Caco-2 (cell line): ENCODE results near the gene TTC13. TPM values are rescaled to one million over a fixed set of nuclear protein-coding genes. Genes with fewer than 3 reads are reported as not detected.

Experiments
- BruUV-seq: library from RNA; stranded (reverse); fragments of 400-500 nt; replicated peaks from 2 replicates; lab custom pipeline; 2021; lab: Mats Ljungman, UMichigan
- CTCF ChIA-PET: fragments of 300-600 bp; sonication (Branson Sonifier 250); formaldehyde crosslinking; loops from one replicate; lab custom pipeline; 2022; ENCODE audit warnings: antibody characterized with exemption; lab: Charles Lee
- POLR2A ChIA-PET: fragments of 300-600 bp; sonication (Branson Sonifier 250); formaldehyde crosslinking; loops from one replicate; lab custom pipeline; 2022; ENCODE audit warnings: antibody characterized with exemption; lab: Charles Lee
- DNase-seq, 2 experiments: peaks; one replicate each; pipeline versions ENCODE4 v3.0.0 to v3.0.0-alpha.2; 2020 to 2022
- H3K27me3 ChIP-seq: replicated peaks from 2 replicates; pipeline ENCODE4 v1.6.0; 2011; ENCODE audit warnings: low read length; ENCODE audit not compliant: control insufficient read depth, insufficient read depth
- H3K36me3 ChIP-seq: 2 replicates; pipeline ENCODE4 v1.5.1; 2011; ENCODE audit warnings: low read length; ENCODE audit not compliant: control insufficient read depth, insufficient read depth
- H3K4me1 ChIP-seq: fragments of 250-450 bp; sonication (Bioruptor Pico); 2 replicates; pipeline ENCODE4 v1.5.1; 2020; ENCODE audit warnings: mild to moderate bottlenecking
- H3K4me3 ChIP-seq: 2 replicates; pipeline ENCODE4 v1.5.1; 2011; ENCODE audit warnings: low read depth, mild to moderate bottlenecking, control low read depth, low read length
- H3K9me3 ChIP-seq: fragments of 250-450 bp; sonication (Bioruptor Pico); 2 replicates; pipeline ENCODE4 v1.5.1; 2020; ENCODE audit warnings: mild to moderate bottlenecking, moderate library complexity
- H3K27ac Mint-ChIP-seq: one replicate; pipeline ENCODE4 v1.8.0; 2022; ENCODE audit warnings: mixed read lengths; ENCODE audit not compliant: unreplicated experiment
- H3K27me3 Mint-ChIP-seq: one replicate; pipeline ENCODE4 v1.8.0; 2022; ENCODE audit warnings: mixed read lengths; ENCODE audit not compliant: insufficient read depth, unreplicated experiment
- H3K36me3 Mint-ChIP-seq: one replicate; pipeline ENCODE4 v1.8.0; 2022; ENCODE audit warnings: mild to moderate bottlenecking, mixed read lengths; ENCODE audit not compliant: insufficient read depth, unreplicated experiment
- H3K4me1 Mint-ChIP-seq: one replicate; pipeline ENCODE4 v1.8.0; 2022; ENCODE audit warnings: low read depth, mixed read lengths; ENCODE audit not compliant: unreplicated experiment
- H3K4me3 Mint-ChIP-seq: one replicate; pipeline ENCODE4 v1.8.0; 2022; ENCODE audit warnings: mild to moderate bottlenecking, moderate library complexity, mixed read lengths; ENCODE audit not compliant: unreplicated experiment
- H3K9me3 Mint-ChIP-seq: one replicate; pipeline ENCODE4 v1.8.0; 2022; ENCODE audit warnings: mixed read lengths; ENCODE audit not compliant: unreplicated experiment
- CTCF ChIP-seq, 2 experiments: fragments of 200-600 bp in 1 of 2; IDR thresholded peaks; 1 replicate in 1 of 2; 2 replicates in 1 of 2; pipeline versions ENCODE4 v1.5.1 to v1.8.0; 2011 to 2022; ENCODE audit warnings: antibody characterized with exemption in 1 of 2, control low read depth in 1 of 2, inconsistent platforms in 1 of 2, low read depth in 1 of 2, low read length in 1 of 2, mild to moderate bottlenecking in 1 of 2, moderate library complexity in 1 of 2; ENCODE audit not compliant: insufficient read depth in 1 of 2, severe bottlenecking in 1 of 2, unreplicated experiment in 1 of 2
- intact Hi-C: fragments of 100-400 bp; cut with micrococcal nuclease; formaldehyde crosslinking; loops from one replicate; pipeline ENCODE4 v1.10.0; 2022; ENCODE audit not compliant: unreplicated experiment
- total RNA-seq: library from RNA; stranded (reverse); gene quantifications from 2 replicates; pipeline ENCODE4 v1.2.3, GENCODE V29; 2022

The TTC13 gene
- total RNA-seq, 1 experiment from 2014 or later: 57.6 TPM

GRCh38 chr1:230966358-230966873 lies 12.2 kb downstream of the TTC13 start:
- H3K4me1 Mint-ChIP-seq: peaks cover 25% of the 10 kb centered on the region
- ChIA-PET CTCF (no interaction called here), POLR2A (no interaction called here)
- intact Hi-C loops: no loop called here
- no peak for TF ChIP-seq CTCF (IDR thresholded peaks at IDR 0.05; ENCODE audit: insufficient read depth in 1 of 2, low read depth in 1 of 2, low read length in 1 of 2, severe bottlenecking in 1 of 2, unreplicated experiment in 1 of 2)
- no peak overlapping the region for H3K4me3 Mint-ChIP-seq
- Histone ChIP-seq H3K36me3 (no peaks in the 10 kb centered on the region), H3K4me1 (peaks cover 32% of the 10 kb centered on the region), H3K9me3 (0 out of 2 replicates have a peak, but pooled peaks cover 3% of the 10 kb centered on the region), H3K4me3 (no peak overlapping the region), H3K27me3 (no peaks in the 10 kb centered on the region)
- H3K9me3 Mint-ChIP-seq: no peaks in the 10 kb centered on the region
- no peaks in the 10 kb centered on the region for H3K27me3 Mint-ChIP-seq
- H3K36me3 Mint-ChIP-seq: peaks cover 7% of the 10 kb centered on the region
- no peak overlapping the region for H3K27ac Mint-ChIP-seq
- DNase-seq: no peak
- BruUV-seq: no TSS peak

GRCh38 chr1:230965535-230965934 lies 13.1 kb downstream of the TTC13 start:
- BruUV-seq: no TSS peak
- H3K9me3 Mint-ChIP-seq: no peaks in the 10 kb centered on the region

GRCh38 chr1:230964896-230965295 lies 13.8 kb downstream of the TTC13 start:
- CTCF ChIA-PET: no interaction called here
- H3K4me3 Mint-ChIP-seq: no peak overlapping the region
- Histone ChIP-seq H3K27me3 (no peaks in the 10 kb centered on the region), H3K4me1 (peaks cover 23% of the 10 kb centered on the region), H3K36me3 (no peaks in the 10 kb centered on the region), H3K4me3 (no peak overlapping the region), H3K9me3 (0 out of 2 replicates have a peak, but pooled peaks cover 3% of the 10 kb centered on the region)
- H3K27ac Mint-ChIP-seq: no peak overlapping the region
- H3K9me3 Mint-ChIP-seq: no peaks in the 10 kb centered on the region
- H3K27me3 Mint-ChIP-seq: no peaks in the 10 kb centered on the region
- DNase-seq: no peak
- peaks cover 19% of the 10 kb centered on the region for H3K4me1 Mint-ChIP-seq
- BruUV-seq: no TSS peak
- no peak for TF ChIP-seq CTCF (IDR thresholded peaks at IDR 0.05; ENCODE audit: insufficient read depth in 1 of 2, low read depth in 1 of 2, low read length in 1 of 2, severe bottlenecking in 1 of 2, unreplicated experiment in 1 of 2)
- POLR2A ChIA-PET: no interaction called here
- H3K36me3 Mint-ChIP-seq: peaks cover 3% of the 10 kb centered on the region
- intact Hi-C loops: no loop called here

More at GRCh38 chr1:230965535-230965934, 13.1 kb downstream of the TTC13 start:
- Mint-ChIP-seq H3K4me1 (peaks cover 25% of the 10 kb centered on the region), H3K27me3 (no peaks in the 10 kb centered on the region), H3K4me3 (no peak overlapping the region), H3K27ac (no peak overlapping the region), H3K36me3 (peaks cover 7% of the 10 kb centered on the region)
- no peak for DNase-seq
- ChIA-PET POLR2A (no interaction called here), CTCF (no interaction called here)
- no peaks in the 10 kb centered on the region for H3K36me3 ChIP-seq
- intact Hi-C loops: no loop called here
- H3K4me3 ChIP-seq: no peak overlapping the region
- H3K4me1 ChIP-seq: peaks cover 27% of the 10 kb centered on the region
- H3K9me3 ChIP-seq: 0 out of 2 replicates have a peak, but pooled peaks cover 3% of the 10 kb centered on the region
- no peaks in the 10 kb centered on the region for H3K27me3 ChIP-seq
- no peak for TF ChIP-seq CTCF (IDR thresholded peaks at IDR 0.05; ENCODE audit: insufficient read depth in 1 of 2, low read depth in 1 of 2, low read length in 1 of 2, severe bottlenecking in 1 of 2, unreplicated experiment in 1 of 2)
